Subcutaneous adipose tissue (tissue), 4 donors: ENCODE data around the gene NELL1. TPM values are rescaled to one million over a fixed set of nuclear protein-coding genes. Genes with fewer than 3 reads are reported as not detected.

Source experiments
- CTCF ChIP-seq: fragments of 450-650 bp; IDR thresholded peaks from one replicate; pipeline ENCODE4 v1.5.1; 2016; ENCODE audit warnings: low read depth, mild to moderate bottlenecking, control low read depth, antibody characterized with exemption, moderate library complexity
- total RNA-seq, 4 donors: library from RNA; depleted of rRNA; stranded (reverse); fragments of >200 nt; gene quantifications; one replicate each; pipeline ENCODE4 v1.1.0, GENCODE V29; 2016

NELL1 gene
- total RNA-seq, 4 donors from 2014 or later: not detected

DNA sequence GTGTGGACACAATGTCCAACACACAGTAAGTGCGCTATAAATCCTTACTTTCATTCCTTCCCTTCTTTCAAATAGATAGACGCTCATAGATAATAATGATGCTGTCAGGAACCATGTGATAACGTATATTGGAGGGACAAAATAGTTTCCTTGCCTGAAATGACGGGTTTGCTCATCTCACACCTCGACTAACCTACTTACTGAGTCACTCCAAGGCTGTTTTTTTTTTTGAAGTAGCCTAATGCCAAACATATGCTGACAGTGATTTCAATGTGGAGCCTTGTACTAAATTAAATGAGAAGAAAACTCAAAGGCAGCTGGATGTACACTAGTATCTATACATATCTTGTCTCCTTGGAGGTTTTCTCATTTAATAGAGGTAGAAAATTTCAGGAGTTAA, 400.5 kb downstream of the NELL1 start:
- no peak for TF ChIP-seq CTCF

DNA sequence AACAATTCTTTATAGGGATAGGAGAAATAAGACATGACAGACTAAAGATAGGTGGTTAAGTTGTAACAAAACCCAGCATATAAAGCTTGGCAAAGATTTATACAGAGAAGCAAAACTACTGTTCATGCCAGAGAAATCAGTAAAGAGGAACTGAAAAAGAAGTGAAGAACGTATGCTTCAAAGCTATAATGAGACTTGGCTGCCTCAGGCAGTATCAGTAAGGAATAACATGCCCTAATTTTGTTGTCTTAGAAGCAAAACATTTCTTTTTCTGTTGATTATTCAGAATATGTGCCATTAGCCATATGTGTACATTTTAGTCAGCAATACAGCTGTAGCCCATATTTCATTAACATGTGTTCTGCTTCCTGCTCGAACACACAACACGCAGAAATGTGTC, 403.2 kb downstream of the NELL1 start:
- no peak for TF ChIP-seq CTCF

DNA sequence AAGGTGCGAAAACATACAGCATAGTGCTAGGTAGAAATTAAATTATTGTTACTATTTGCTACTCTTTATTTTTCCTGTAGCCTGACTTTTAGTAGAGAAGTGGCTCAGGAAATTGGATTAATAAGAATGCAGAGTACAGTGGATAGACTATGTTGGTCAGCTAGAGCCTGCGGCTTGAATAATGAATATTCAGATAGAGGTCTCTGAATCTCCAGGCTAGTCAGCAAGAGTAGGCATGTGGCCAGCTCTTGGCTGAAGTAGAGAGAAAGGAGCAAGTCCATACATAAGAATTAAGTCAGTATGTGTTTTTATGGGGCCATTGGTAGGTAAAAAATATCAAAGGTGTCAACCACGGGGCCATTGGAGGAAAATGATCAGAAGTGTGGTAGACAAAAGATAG, 413.5 kb downstream of the NELL1 start:
- TF ChIP-seq CTCF: no peak

DNA sequence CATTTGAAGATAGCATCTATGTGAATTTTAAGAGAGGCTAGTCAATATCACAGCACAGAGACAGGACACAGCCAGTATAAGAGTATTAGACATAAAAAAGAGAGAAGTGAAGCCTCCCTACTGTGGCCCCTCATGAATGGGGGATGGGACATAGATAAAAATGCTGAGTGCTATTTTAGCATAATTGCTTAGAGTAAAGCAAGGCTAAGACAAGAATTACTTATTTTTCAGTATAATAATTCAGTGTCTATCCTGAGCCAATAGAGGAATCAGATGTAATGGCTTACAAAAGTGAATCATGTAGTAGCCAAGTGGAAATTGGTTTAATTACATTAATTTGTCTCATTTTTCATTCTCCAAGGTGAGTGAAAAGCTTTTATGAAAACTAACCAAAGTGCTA, 419.5 kb downstream of the NELL1 start:
- no peak for TF ChIP-seq CTCF

DNA sequence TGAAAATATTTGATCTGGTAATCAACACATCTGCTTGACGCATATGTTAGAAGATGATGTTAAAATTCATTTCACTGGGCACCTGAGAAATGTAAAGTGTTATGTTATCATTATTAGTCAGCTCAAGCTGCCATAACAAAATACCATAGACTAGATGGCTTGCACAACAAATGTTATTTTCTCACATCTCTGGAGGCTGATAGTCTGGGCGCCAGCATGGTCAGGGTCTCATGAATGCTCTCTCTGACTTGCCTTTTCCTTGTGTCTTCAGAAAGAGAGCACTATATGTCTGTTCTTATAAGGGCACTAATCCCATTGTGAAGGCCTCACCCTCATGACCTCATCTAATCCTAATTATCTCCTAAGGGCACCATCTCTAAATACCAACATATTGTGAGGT, 435.3 kb downstream of the NELL1 start:
- TF ChIP-seq CTCF: no peak

GRCh38 chr11:21105196-21105917, 436.0 kb downstream of the NELL1 start:
- no peak for TF ChIP-seq CTCF

DNA sequence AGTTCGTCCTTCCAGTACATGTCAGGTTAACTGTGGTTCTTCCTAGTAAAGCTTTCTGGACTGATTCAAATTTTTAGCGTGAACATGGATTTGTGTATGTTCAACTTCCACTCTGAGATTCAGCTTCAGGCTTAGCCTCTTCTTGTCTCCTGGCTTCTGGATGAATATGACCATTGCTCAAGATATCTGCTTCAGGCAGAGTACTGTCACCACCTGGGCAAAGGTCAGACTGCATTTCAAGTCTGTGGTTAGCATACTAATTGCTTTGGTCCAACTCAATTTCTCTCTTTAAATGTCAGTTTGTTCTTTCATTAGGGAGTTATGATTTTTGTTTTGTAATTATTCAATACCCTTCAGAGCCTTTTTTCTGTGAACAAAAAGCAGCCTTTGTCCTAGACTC, 440.0 kb downstream of the NELL1 start:
- no peak for TF ChIP-seq CTCF
